Lung (tissue), 12 donors: ENCODE results near the gene UAP1L1. TPM values are rescaled to one million over a fixed set of nuclear protein-coding genes. Genes with fewer than 3 reads are reported as not detected.

Source experiments
- ATAC-seq: fragments of 200-7000 bp; cut with Tn5 transposase; one replicate; pipeline ENCODE4 v1.9.1; 2020; ENCODE audit warnings: moderate number of reproducible peaks; ENCODE audit not compliant: insufficient read depth, low FRiP score
- DNase-seq, 3 donors: peaks; one replicate each; pipeline ENCODE4 v3.0.0-alpha.2; 2013 to 2017
- H3K27ac ChIP-seq, 2 donors: one replicate each; pipeline ENCODE4 v1.5.1; 2013; ENCODE audit warnings: mild to moderate bottlenecking in 2 of 2, moderate library complexity in 2 of 2, control low read depth in 1 of 2, inconsistent platforms in 1 of 2, low read depth in 1 of 2, low read length in 1 of 2
- H3K27me3 ChIP-seq, 3 donors: one replicate each; pipeline ENCODE4 v1.5.1; 2013; ENCODE audit warnings: low read length in 2 of 3; ENCODE audit not compliant: control insufficient read depth in 3 of 3, insufficient read depth in 3 of 3
- H3K36me3 ChIP-seq, 4 donors: one replicate each; pipeline ENCODE4 v1.5.1; 2013; ENCODE audit warnings: low read length in 4 of 4, mild to moderate bottlenecking in 1 of 4, moderate library complexity in 1 of 4; ENCODE audit not compliant: control insufficient read depth in 4 of 4, insufficient read depth in 4 of 4
- H3K4me1 ChIP-seq, 5 donors: one replicate each; pipeline ENCODE4 v1.5.1; 2013; ENCODE audit warnings: low read length in 5 of 5, mild to moderate bottlenecking in 2 of 5, moderate library complexity in 1 of 5; ENCODE audit not compliant: control insufficient read depth in 5 of 5, insufficient read depth in 5 of 5
- H3K4me3 ChIP-seq: one replicate; pipeline ENCODE4 v1.5.1; 2013; ENCODE audit warnings: mild to moderate bottlenecking, control low read depth, moderate library complexity
- H3K9ac ChIP-seq, 2 donors: one replicate each; pipeline ENCODE4 v1.5.1; 2013; ENCODE audit warnings: low read length in 2 of 2, control low read depth in 1 of 2; ENCODE audit not compliant: insufficient read depth in 1 of 2
- H3K9me3 ChIP-seq, 4 donors: one replicate each; pipeline ENCODE4 v1.5.1; 2013; ENCODE audit warnings: low read length in 3 of 4, mild to moderate bottlenecking in 1 of 4, moderate library complexity in 1 of 4; ENCODE audit not compliant: control insufficient read depth in 4 of 4, insufficient read depth in 3 of 4
- CTCF ChIP-seq: IDR thresholded peaks from 2 replicates; pipeline ENCODE4 v1.5.1; 2012; ENCODE audit warnings: mild to moderate bottlenecking; ENCODE audit errors: control extremely low read depth, extremely low read depth
- WGBS, 2 donors: extraction: QIAGEN DNeasy Blood & Tissue Kit; methylation state at CpG; one replicate each; pipeline ENCODE4 v1.1.7; 2013; 5-methylcytosine and 5-hydroxymethylcytosine counted together
- polyA plus RNA-seq, 2 donors: library from polyadenylated mRNA; stranded (reverse); fragments of 200-250 nt; gene quantifications; one replicate each; pipeline ENCODE4 v1.2.1, GENCODE V29; 2013
- total RNA-seq, 2 donors: library from RNA; depleted of rRNA in 1 of 2; stranded (reverse); fragments of >200 nt in 1 of 2; gene quantifications; one replicate each; pipeline ENCODE4 v1.2.1, GENCODE V29; 2014 to 2021
- donor health status: control.
- donor health status: control.
- donor health status: Bipolar disorder and iron deficiency.
- donor health status: healthy.
- donor health status: DM: yes; HTN: yes; CAD: no.

The UAP1L1 gene
- total and polyA plus RNA-seq, 4 donors = 12.2 to 35.5 (median 17.1) TPM

GRCh38 chr9:137064880-137065164, 12.5 kb upstream of the UAP1L1 start:
- ATAC-seq (no peak), DNase-seq (no peak)
- Histone ChIP-seq H3K4me1 (peaks cover 0 to 14% (median 0%) of the 10 kb centered on the region in 5 donors), H3K9ac (no peak overlapping the region), H3K27ac (no peak overlapping the region), H3K4me3 (no peak overlapping the region), H3K9me3 (no peaks in the 10 kb centered on the region), H3K36me3 (no peaks in the 10 kb centered on the region), H3K27me3 (no peaks in the 10 kb centered on the region)
- TF ChIP-seq CTCF = no peak
- WGBS, 2 donors = 89 to 97% methylated on average over 12 of the region's 12 CpGs

- H3K27me3 ChIP-seq = no peaks in the 10 kb centered on the region
- H3K36me3 ChIP-seq = no peaks in the 10 kb centered on the region
- no peak for ATAC-seq
- no peak overlapping the region for H3K27ac ChIP-seq
- no peak overlapping the region for H3K9ac ChIP-seq
- no peak overlapping the region for H3K4me3 ChIP-seq
- WGBS, 2 donors = 92 to 95% methylated on average over 22 to 23 of the region's 23 CpGs
- no peak for TF ChIP-seq CTCF
- H3K9me3 ChIP-seq = no peaks in the 10 kb centered on the region
- DNase-seq = no peak
- H3K4me1 ChIP-seq = peaks cover 0 to 14% (median 0%) of the 10 kb centered on the region in 5 donors
These were observed 11.9 kb upstream of the UAP1L1 start for GRCh38 chr9:137065336-137065967.

- 93 to 96% methylated on average over 26 of the region's 26 CpGs for WGBS, 2 donors
- ATAC-seq (no peak), DNase-seq (no peak)
- H3K27ac ChIP-seq = no peak overlapping the region
- TF ChIP-seq CTCF = no peak
- H3K36me3 ChIP-seq = no peaks in the 10 kb centered on the region
- H3K4me1 ChIP-seq = peaks cover 0 to 22% (median 2%) of the 10 kb centered on the region in 5 donors
- no peaks in the 10 kb centered on the region for H3K27me3 ChIP-seq
- H3K9ac ChIP-seq = no peak overlapping the region
- H3K9me3 ChIP-seq = no peaks in the 10 kb centered on the region
- no peak overlapping the region for H3K4me3 ChIP-seq
These were observed 11.0 kb upstream of the UAP1L1 start for GRCh38 chr9:137066096-137066861.
